HEK293T (cell line): ENCODE measurements around the gene GARIN5A.

Experiments
- ARNT ChIP-seq: fragments of 450-650 bp; IDR thresholded peaks from 2 replicates; pipeline ENCODE4 v1.6.1; 2017; ENCODE audit warnings: mild to moderate bottlenecking
- BHLHE40 ChIP-seq: fragments of 450-650 bp; IDR thresholded peaks from 2 replicates; pipeline ENCODE4 v1.6.1; 2016; ENCODE audit warnings: mild to moderate bottlenecking, moderate library complexity, borderline replicate concordance
- ELF4 ChIP-seq: fragments of 450-650 bp; IDR thresholded peaks from 2 replicates; pipeline ENCODE4 v1.6.1; 2017; ENCODE audit warnings: antibody characterized with exemption
- FOXA1 ChIP-seq: fragments of 450-650 bp; IDR thresholded peaks from 2 replicates; pipeline ENCODE4 v1.6.1; 2016; ENCODE audit warnings: mild to moderate bottlenecking
- FOXK2 ChIP-seq: fragments of 450-650 bp; IDR thresholded peaks from 2 replicates; pipeline ENCODE4 v1.6.1; 2016; ENCODE audit warnings: mild to moderate bottlenecking
- FOXM1 ChIP-seq: fragments of 450-650 bp; IDR thresholded peaks from 2 replicates; pipeline ENCODE4 v1.6.1; 2017; ENCODE audit warnings: mild to moderate bottlenecking, borderline replicate concordance
- HDGF ChIP-seq: fragments of 450-650 bp; IDR thresholded peaks from 2 replicates; pipeline ENCODE4 v1.6.1; 2017; ENCODE audit warnings: antibody characterized with exemption, borderline replicate concordance
- L3MBTL2 ChIP-seq: fragments of 450-650 bp; conservative IDR thresholded peaks from 2 replicates; pipeline ENCODE4 v1.6.1; 2016; ENCODE audit warnings: mild to moderate bottlenecking
- NFRKB ChIP-seq: fragments of 450-650 bp; IDR thresholded peaks from 2 replicates; pipeline ENCODE4 v1.6.1; 2016; ENCODE audit warnings: mild to moderate bottlenecking, moderate library complexity
- PKNOX1 ChIP-seq: fragments of 450-650 bp; IDR thresholded peaks from 2 replicates; pipeline ENCODE4 v1.6.1; 2016
- SP1 ChIP-seq: fragments of 450-650 bp; IDR thresholded peaks from 2 replicates; pipeline ENCODE4 v1.6.1; 2017
- SUZ12 ChIP-seq: fragments of 450-650 bp; IDR thresholded peaks from 2 replicates; pipeline ENCODE4 v1.6.1; 2016; ENCODE audit warnings: mild to moderate bottlenecking
- TARDBP ChIP-seq: fragments of 450-650 bp; IDR thresholded peaks from 2 replicates; pipeline ENCODE4 v1.6.1; 2016
- ZNF384 ChIP-seq: fragments of 450-650 bp; IDR thresholded peaks from 2 replicates; pipeline ENCODE4 v1.6.1; 2016

GRCh38 chr19:50468818-50469217 lies 7.8 kb downstream of the GARIN5A start:
- TF ChIP-seq SP1, result no peak
- no peak for TF ChIP-seq ZNF384
- TF ChIP-seq FOXK2, result no peak
- no peak for TF ChIP-seq BHLHE40
- no peak for TF ChIP-seq TARDBP
- TF ChIP-seq NFRKB, result no peak
- TF ChIP-seq ELF4, result no peak
- no peak for TF ChIP-seq HDGF
- TF ChIP-seq SUZ12, result no peak
- no peak for TF ChIP-seq FOXA1
- no peak for TF ChIP-seq FOXM1
- no peak for TF ChIP-seq L3MBTL2
- TF ChIP-seq PKNOX1, result no peak
- no peak for TF ChIP-seq ARNT
